HFF-Myc (cell line): ENCODE results near the gene DBNDD2.

Source experiments
- DNase-seq: peaks from one replicate; pipeline ENCODE4 v3.0.0-alpha.2; 2011; ENCODE audit warnings: low read depth; ENCODE audit errors: extremely low read depth
- H3K4me3 ChIP-seq: replicated peaks from 2 replicates; pipeline ENCODE4 v1.5.1; 2011; ENCODE audit warnings: low read depth, mild to moderate bottlenecking, control low read depth, low read length
- TF ChIP-seq, protein P1 (sequence below): IDR thresholded peaks from 2 replicates; pipeline ENCODE4 v1.5.1; 2012; ENCODE audit warnings: mild to moderate bottlenecking, low read depth, low read length, control low read depth; ENCODE audit errors: missing control alignments

DBNDD2 gene

GRCh38 chr20:45412653-45413052 is 4.6 kb downstream of the DBNDD2 start:
- TF ChIP-seq, protein P1, sequence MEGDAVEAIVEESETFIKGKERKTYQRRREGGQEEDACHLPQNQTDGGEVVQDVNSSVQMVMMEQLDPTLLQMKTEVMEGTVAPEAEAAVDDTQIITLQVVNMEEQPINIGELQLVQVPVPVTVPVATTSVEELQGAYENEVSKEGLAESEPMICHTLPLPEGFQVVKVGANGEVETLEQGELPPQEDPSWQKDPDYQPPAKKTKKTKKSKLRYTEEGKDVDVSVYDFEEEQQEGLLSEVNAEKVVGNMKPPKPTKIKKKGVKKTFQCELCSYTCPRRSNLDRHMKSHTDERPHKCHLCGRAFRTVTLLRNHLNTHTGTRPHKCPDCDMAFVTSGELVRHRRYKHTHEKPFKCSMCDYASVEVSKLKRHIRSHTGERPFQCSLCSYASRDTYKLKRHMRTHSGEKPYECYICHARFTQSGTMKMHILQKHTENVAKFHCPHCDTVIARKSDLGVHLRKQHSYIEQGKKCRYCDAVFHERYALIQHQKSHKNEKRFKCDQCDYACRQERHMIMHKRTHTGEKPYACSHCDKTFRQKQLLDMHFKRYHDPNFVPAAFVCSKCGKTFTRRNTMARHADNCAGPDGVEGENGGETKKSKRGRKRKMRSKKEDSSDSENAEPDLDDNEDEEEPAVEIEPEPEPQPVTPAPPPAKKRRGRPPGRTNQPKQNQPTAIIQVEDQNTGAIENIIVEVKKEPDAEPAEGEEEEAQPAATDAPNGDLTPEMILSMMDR, result no peak
- H3K4me3 ChIP-seq, result no peak overlapping the region
- no peak for DNase-seq

GRCh38 chr20:45413479-45413878 is 5.4 kb downstream of the DBNDD2 start:
- DNase-seq, result no peak
- TF ChIP-seq, protein P1, result no peak
- no peak overlapping the region for H3K4me3 ChIP-seq

DNA sequence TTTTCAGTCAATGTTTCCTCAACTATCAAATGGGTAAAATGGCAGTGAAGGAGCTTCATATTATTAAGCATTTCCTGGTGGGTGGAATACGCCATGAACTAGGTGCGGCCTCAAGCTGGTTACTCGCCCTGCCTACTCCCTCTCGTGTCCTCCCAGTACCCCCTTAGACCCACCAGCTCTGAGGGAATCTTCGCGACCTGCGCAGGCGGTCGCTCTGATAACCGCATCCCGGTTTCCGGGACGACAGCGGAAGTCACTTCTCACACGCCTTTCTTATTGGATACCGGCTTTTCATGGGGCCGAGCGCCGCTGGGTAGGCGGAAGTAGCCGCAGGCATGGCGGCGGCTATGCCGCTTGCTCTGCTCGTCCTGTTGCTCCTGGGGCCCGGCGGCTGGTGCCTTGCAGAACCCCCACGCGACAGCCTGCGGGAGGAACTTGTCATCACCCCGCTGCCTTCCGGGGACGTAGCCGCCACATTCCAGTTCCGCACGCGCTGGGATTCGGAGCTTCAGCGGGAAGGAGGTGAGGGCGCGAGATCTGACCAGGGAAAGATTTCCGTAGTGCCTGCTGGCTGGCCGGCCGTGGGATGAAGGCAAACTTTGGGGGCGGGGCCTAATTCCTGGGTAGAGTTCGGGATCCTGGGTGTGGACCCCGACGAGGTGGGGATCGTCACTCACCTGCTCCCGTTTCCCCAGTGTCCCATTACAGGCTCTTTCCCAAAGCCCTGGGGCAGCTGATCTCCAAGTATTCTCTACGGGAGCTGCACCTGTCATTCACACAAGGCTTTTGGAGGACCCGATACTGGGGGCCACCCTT is 7.9 kb downstream of the DBNDD2 start, which contains the start of gene PIGT:
Gene PIGT, plus strand, starts transcription at position 320 of the 816 bp plus-strand sequence. Its CDS starts 16 bp downstream, at position 336.
- TF ChIP-seq, protein P1, result no peak
- peak; percentile 36 for DNase-seq
- H3K4me3 ChIP-seq, result peak within 1 kb of the TSS; percentile 82

GRCh38 chr20:45416917-45417316 is 8.8 kb downstream of the DBNDD2 start:
- DNase-seq, result no peak
- TF ChIP-seq, protein P1, result no peak
- peak overlapping the region; percentile 82 for H3K4me3 ChIP-seq

DNA sequence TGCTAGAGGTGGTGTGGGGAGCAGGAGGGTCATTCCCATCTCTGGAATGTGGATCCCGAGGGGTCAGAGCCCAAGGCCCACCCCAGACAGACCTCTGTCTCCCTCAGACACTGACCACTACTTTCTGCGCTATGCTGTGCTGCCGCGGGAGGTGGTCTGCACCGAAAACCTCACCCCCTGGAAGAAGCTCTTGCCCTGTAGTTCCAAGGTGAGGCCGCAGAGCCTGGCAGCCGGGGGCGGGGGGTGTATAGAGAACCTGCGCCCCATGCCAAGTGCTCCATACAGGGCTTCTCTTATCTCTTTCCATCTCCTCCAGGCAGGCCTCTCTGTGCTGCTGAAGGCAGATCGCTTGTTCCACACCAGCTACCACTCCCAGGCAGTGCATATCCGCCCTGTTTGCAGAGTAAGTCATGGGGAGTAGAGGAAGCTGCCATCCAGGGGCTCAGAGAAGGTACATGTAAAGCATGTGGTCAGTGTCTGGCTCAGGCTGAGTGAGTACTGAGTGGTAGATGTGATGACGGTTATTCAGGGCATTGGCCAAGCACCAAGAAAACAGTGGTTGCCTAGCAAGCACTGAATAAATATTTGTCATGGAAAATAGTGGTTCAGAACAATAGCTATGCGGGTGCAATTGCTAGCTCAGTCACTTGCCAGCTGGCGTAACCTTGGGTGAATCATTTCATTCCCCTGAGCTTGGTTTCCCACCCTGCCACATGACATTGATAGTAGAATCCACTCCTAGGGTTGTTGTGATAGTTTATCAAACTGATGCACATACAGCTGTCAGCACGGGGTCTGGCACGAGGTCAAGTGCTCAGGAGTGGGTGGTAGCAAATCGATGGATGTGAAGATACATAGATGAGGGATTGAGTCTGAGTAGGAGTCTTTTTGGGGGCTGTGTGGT is 11.4 kb downstream of the DBNDD2 start:
- TF ChIP-seq, protein P1, result no peak
- DNase-seq, result peak; percentile 26
- H3K4me3 ChIP-seq, result no peak overlapping the region

DNA sequence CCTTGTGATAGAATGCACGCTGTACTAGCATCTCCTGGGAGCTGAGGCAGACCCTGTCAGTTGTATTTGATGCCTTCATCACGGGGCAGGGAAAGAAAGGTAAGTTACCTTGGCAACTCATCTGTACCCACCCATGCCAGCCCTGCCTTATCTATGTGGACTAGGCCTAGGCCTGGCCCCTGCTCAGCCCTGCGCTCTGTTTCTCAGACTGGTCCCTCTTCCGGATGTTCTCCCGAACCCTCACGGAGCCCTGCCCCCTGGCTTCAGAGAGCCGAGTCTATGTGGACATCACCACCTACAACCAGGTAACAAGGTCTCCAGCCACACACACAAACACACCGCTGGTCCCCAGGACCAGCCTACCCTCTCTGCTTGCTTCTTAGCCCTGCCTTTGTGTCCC is 12.0 kb downstream of the DBNDD2 start:
- DNase-seq, result no peak
- H3K4me3 ChIP-seq, result no peak overlapping the region
- TF ChIP-seq, protein P1, result no peak
